ENCODE results near the gene NISCH.

NISCH gene

DNA sequence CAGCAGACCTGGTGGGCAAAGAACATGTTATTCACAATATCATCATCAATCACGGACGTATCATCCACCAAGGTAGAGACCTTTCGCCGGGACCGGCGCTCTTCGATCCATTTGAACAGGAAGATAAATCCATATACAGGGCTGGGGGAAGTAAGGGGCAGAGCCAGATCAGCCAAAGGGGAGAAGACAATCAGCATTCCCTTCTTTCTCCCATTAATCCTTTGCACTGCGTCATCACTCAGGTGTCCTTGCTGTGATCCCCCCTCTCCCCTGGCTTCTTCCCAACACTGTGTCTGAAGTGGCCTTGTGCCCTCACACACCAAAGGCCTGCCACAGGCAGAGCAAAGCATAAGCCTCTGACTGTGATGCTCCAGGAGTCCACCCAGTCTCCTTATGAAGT, 46.9 kb upstream of the NISCH start:
- H3K18ac ChIP-seq (ENCODE audit: low read length), result no peak overlapping the region
- no peak overlapping the region for H4K12ac ChIP-seq (ENCODE audit: low read depth, low read length)
- H2BK120ac ChIP-seq (ENCODE audit: insufficient read depth, low read length, poor library complexity), result no peak overlapping the region
- peaks cover 9% of the 10 kb centered on the region for H3K79me2 ChIP-seq (ENCODE audit: control insufficient read depth, insufficient read depth, low read length, poor library complexity)
- peaks cover 10% of the 10 kb centered on the region for H3K79me1 ChIP-seq (ENCODE audit: low read length)
- no CpG with 5 or more reads among the region's 8 CpGs for WGBS (ENCODE audit: extremely low coverage, insufficient coverage, insufficient read length)
- H3K4ac ChIP-seq (ENCODE audit: low read depth, low read length), result no peak overlapping the region
- no peak overlapping the region for H3K9ac ChIP-seq (ENCODE audit: low read length)
- H3K4me1 ChIP-seq (ENCODE audit: control insufficient read depth in 1 of 2, insufficient read depth in 2 of 2, low read length in 2 of 2), result peaks cover 8 to 13% of the 10 kb centered on the region in 2 experiments
- H2BK5ac ChIP-seq (ENCODE audit: low read depth, low read length, poor library complexity), result no peak overlapping the region
- H3K27ac ChIP-seq (ENCODE audit: low read depth, low read length), result no peak overlapping the region
- no peaks in the 10 kb centered on the region for H3K27me3 ChIP-seq (ENCODE audit: insufficient read depth, low read length)
- no peak overlapping the region for H2AFZ ChIP-seq (ENCODE audit: insufficient read depth, low read length, poor library complexity)
- no peak overlapping the region for H2BK12ac ChIP-seq (ENCODE audit: low read length)
- H3K23ac ChIP-seq (ENCODE audit: low read length), result peak overlapping the region; percentile 8
- H3K36me3 ChIP-seq (ENCODE audit: control insufficient read depth in 1 of 2, insufficient read depth in 2 of 2, low read length in 2 of 2), result peaks cover 43 to 46% of the 10 kb centered on the region in 2 experiments
- no peak overlapping the region for H3K14ac ChIP-seq (ENCODE audit: low read length)
- H3K4me3 ChIP-seq (ENCODE audit: low read depth, low read length), result no peak overlapping the region
- H2AK5ac ChIP-seq (ENCODE audit: low read length), result no peak overlapping the region
- H4K8ac ChIP-seq (ENCODE audit: low read depth, low read length), result no peak overlapping the region
- peaks cover 1% of the 10 kb centered on the region for H3K9me3 ChIP-seq (ENCODE audit: insufficient read depth, low read depth, low read length)
- no peak overlapping the region for H4K91ac ChIP-seq (ENCODE audit: low read depth, low read length)
- H3K4me2 ChIP-seq (ENCODE audit: low read length), result peak overlapping the region; percentile 78
- DNase-seq, result no peak

DNA sequence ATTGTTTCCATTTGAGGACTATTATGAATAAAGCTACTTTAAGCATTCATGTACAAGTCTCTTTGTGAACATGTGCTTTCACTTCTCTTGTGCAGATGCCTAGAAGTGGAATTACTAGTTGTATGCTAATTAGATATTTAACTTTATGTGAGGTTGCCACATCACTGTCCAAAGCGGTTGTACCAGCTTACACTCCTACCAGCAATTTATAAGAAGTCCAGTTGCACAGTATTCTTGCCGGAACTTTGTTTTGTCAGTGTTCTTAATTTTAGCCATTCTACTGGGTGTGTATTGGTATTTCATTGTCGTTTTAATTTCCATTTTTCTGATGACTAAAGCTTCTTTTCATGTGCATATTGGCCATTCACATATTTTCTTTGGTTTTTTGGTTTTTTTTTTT, 39.6 kb upstream of the NISCH start:
- Histone ChIP-seq H2AFZ (ENCODE audit: insufficient read depth, low read length, poor library complexity) (no peak overlapping the region), H3K18ac (ENCODE audit: low read length) (no peak overlapping the region), H3K4ac (ENCODE audit: low read depth, low read length) (no peak overlapping the region), H3K79me2 (ENCODE audit: control insufficient read depth, insufficient read depth, low read length, poor library complexity) (no peaks in the 10 kb centered on the region), H4K91ac (ENCODE audit: low read depth, low read length) (no peak overlapping the region), H3K9me3 (ENCODE audit: insufficient read depth, low read depth, low read length) (no peaks in the 10 kb centered on the region), H3K36me3 (ENCODE audit: control insufficient read depth in 1 of 2, insufficient read depth in 2 of 2, low read length in 2 of 2) (no peaks in the 10 kb centered on the region), H4K8ac (ENCODE audit: low read depth, low read length) (no peak overlapping the region), H3K27ac (ENCODE audit: low read depth, low read length) (no peak overlapping the region), H3K23ac (ENCODE audit: low read length) (no peak overlapping the region), H2BK120ac (ENCODE audit: insufficient read depth, low read length, poor library complexity) (no peak overlapping the region), H3K4me3 (ENCODE audit: low read depth, low read length) (no peak overlapping the region), H3K79me1 (ENCODE audit: low read length) (no peaks in the 10 kb centered on the region), H4K12ac (ENCODE audit: low read depth, low read length) (no peak overlapping the region), H3K9ac (ENCODE audit: low read length) (no peak overlapping the region), H3K4me2 (ENCODE audit: low read length) (no peak overlapping the region), H2BK12ac (ENCODE audit: low read length) (no peak overlapping the region), H3K27me3 (ENCODE audit: insufficient read depth, low read length) (no peaks in the 10 kb centered on the region), H2AK5ac (ENCODE audit: low read length) (no peak overlapping the region), H3K14ac (ENCODE audit: low read length) (no peak overlapping the region), H3K4me1 (ENCODE audit: control insufficient read depth in 1 of 2, insufficient read depth in 2 of 2, low read length in 2 of 2) (peaks cover 4 to 6% of the 10 kb centered on the region in 2 experiments), H2BK5ac (ENCODE audit: low read depth, low read length, poor library complexity) (no peak overlapping the region)
- WGBS (ENCODE audit: extremely low coverage, insufficient coverage, insufficient read length), result no CpG with 5 or more reads among the region's 3 CpGs
- no peak for DNase-seq

DNA sequence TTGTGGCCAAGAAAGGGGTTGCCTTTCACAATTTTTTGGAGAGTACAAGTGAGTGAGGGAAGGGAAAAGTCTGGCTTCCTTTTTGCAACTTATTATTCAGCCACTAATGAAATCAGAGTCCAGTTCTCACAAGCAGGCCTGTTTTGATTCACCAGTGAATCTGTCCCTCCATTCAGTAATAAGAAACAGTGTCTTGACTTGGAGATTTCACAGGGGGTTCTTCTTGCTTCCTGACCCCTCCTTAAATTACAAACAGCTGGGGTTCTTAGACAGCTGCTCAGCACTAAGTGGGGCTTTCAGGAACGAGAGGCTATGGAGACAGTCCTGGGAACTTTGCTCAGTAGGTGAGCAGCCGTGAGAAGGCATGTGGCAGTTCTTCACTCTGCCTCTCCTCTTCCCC, 35.0 kb upstream of the NISCH start:
- Histone ChIP-seq H3K4me3 (ENCODE audit: low read depth, low read length) (no peak overlapping the region), H3K27ac (ENCODE audit: low read depth, low read length) (no peak overlapping the region), H2AK5ac (ENCODE audit: low read length) (no peak overlapping the region), H3K36me3 (ENCODE audit: control insufficient read depth in 1 of 2, insufficient read depth in 2 of 2, low read length in 2 of 2) (no peaks in the 10 kb centered on the region), H4K91ac (ENCODE audit: low read depth, low read length) (no peak overlapping the region), H4K12ac (ENCODE audit: low read depth, low read length) (no peak overlapping the region), H3K4me1 (ENCODE audit: control insufficient read depth in 1 of 2, insufficient read depth in 2 of 2, low read length in 2 of 2) (no peaks in the 10 kb centered on the region), H3K4ac (ENCODE audit: low read depth, low read length) (no peak overlapping the region), H2AFZ (ENCODE audit: insufficient read depth, low read length, poor library complexity) (no peak overlapping the region), H3K27me3 (ENCODE audit: insufficient read depth, low read length) (no peaks in the 10 kb centered on the region), H3K14ac (ENCODE audit: low read length) (no peak overlapping the region), H2BK120ac (ENCODE audit: insufficient read depth, low read length, poor library complexity) (no peak overlapping the region), H3K79me2 (ENCODE audit: control insufficient read depth, insufficient read depth, low read length, poor library complexity) (no peaks in the 10 kb centered on the region), H3K9me3 (ENCODE audit: insufficient read depth, low read depth, low read length) (no peaks in the 10 kb centered on the region), H4K8ac (ENCODE audit: low read depth, low read length) (no peak overlapping the region), H3K18ac (ENCODE audit: low read length) (no peak overlapping the region), H2BK12ac (ENCODE audit: low read length) (no peak overlapping the region), H2BK5ac (ENCODE audit: low read depth, low read length, poor library complexity) (no peak overlapping the region), H3K79me1 (ENCODE audit: low read length) (no peaks in the 10 kb centered on the region), H3K4me2 (ENCODE audit: low read length) (no peak overlapping the region), H3K9ac (ENCODE audit: low read length) (no peak overlapping the region), H3K23ac (ENCODE audit: low read length) (no peak overlapping the region)
- WGBS (ENCODE audit: extremely low coverage, insufficient coverage, insufficient read length), result no CpG with 5 or more reads among the region's 2 CpGs
- DNase-seq, result no peak

DNA sequence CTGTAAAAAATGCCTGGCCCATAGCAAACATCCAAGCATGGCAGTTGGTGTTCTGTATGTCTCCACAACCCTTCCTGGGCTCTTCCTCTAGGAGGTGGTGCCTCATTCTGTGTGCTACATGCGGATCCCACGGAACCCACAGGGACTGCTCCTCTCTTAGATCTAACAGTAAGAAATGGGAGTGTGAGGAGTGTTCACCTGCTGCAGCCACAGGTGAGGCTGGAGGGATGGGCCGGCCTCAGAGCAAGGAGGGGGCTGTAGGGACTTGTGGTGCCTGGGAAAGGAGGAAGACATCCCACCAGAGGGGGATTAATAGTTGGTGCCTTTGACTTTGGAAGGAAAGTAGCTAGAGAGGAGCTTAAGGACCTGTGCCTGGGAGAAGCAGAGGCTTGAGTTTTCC, 32.7 kb upstream of the NISCH start:
- Histone ChIP-seq H3K4me2 (ENCODE audit: low read length) (no peak overlapping the region), H3K23ac (ENCODE audit: low read length) (no peak overlapping the region), H2AK5ac (ENCODE audit: low read length) (no peak overlapping the region), H2BK120ac (ENCODE audit: insufficient read depth, low read length, poor library complexity) (no peak overlapping the region), H3K14ac (ENCODE audit: low read length) (no peak overlapping the region), H4K12ac (ENCODE audit: low read depth, low read length) (no peak overlapping the region), H3K79me1 (ENCODE audit: low read length) (no peaks in the 10 kb centered on the region), H3K27me3 (ENCODE audit: insufficient read depth, low read length) (no peaks in the 10 kb centered on the region), H3K18ac (ENCODE audit: low read length) (no peak overlapping the region), H2BK5ac (ENCODE audit: low read depth, low read length, poor library complexity) (no peak overlapping the region), H2AFZ (ENCODE audit: insufficient read depth, low read length, poor library complexity) (no peak overlapping the region), H3K27ac (ENCODE audit: low read depth, low read length) (no peak overlapping the region), H3K4ac (ENCODE audit: low read depth, low read length) (no peak overlapping the region), H3K79me2 (ENCODE audit: control insufficient read depth, insufficient read depth, low read length, poor library complexity) (no peaks in the 10 kb centered on the region), H3K4me3 (ENCODE audit: low read depth, low read length) (no peak overlapping the region), H3K36me3 (ENCODE audit: control insufficient read depth in 1 of 2, insufficient read depth in 2 of 2, low read length in 2 of 2) (no peaks in the 10 kb centered on the region), H3K9ac (ENCODE audit: low read length) (no peak overlapping the region), H3K9me3 (ENCODE audit: insufficient read depth, low read depth, low read length) (no peaks in the 10 kb centered on the region), H3K4me1 (ENCODE audit: control insufficient read depth in 1 of 2, insufficient read depth in 2 of 2, low read length in 2 of 2) (no peaks in the 10 kb centered on the region), H4K91ac (ENCODE audit: low read depth, low read length) (no peak overlapping the region), H2BK12ac (ENCODE audit: low read length) (no peak overlapping the region), H4K8ac (ENCODE audit: low read depth, low read length) (no peak overlapping the region)
- DNase-seq, result no peak
- no CpG with 5 or more reads among the region's 3 CpGs for WGBS (ENCODE audit: extremely low coverage, insufficient coverage, insufficient read length)
